Nephron (organoid): ENCODE measurements around the gene PTP4A1.
"Not testable (repeated sequence)": the region's sequence is repeated elsewhere in the genome, so short reads cannot be mapped to it uniquely, and the experiment has no call there.

Source experiments
- H3K27ac Mint-ChIP-seq, 3 experiments: 2 replicates each; pipeline ENCODE4 v1.8.0; 2020; ENCODE audit warnings: mixed read lengths in 3 of 3, mild to moderate bottlenecking in 2 of 3, moderate library complexity in 1 of 3
- H3K27me3 Mint-ChIP-seq: 2 replicates; pipeline ENCODE4 v1.8.0; 2021; ENCODE audit warnings: low read depth, mild to moderate bottlenecking, moderate library complexity, mixed read lengths
- H3K36me3 Mint-ChIP-seq: 2 replicates; pipeline ENCODE4 v1.8.0; 2020; ENCODE audit warnings: low read depth, mixed read lengths
- H3K4me1 Mint-ChIP-seq: 2 replicates; pipeline ENCODE4 v1.8.0; 2020; ENCODE audit warnings: mixed read lengths
- H3K4me3 Mint-ChIP-seq, 3 experiments: 2 replicates each; pipeline ENCODE4 v1.8.0; 2020; ENCODE audit warnings: mild to moderate bottlenecking in 3 of 3, mixed read lengths in 3 of 3, moderate library complexity in 2 of 3
- H3K9me3 Mint-ChIP-seq: 2 replicates; pipeline ENCODE4 v1.8.0; 2020; ENCODE audit warnings: mixed read lengths
- CTCF ChIP-seq, 3 experiments: fragments of 200-600 bp; sonication (generic); IDR thresholded peaks; one replicate each; pipeline ENCODE4 v1.5.0; 2021; ENCODE audit warnings: antibody characterized with exemption in 3 of 3; ENCODE audit not compliant: unreplicated experiment in 3 of 3

The PTP4A1 gene

GRCh38 chr6:63580704-63580961 is 8.4 kb downstream of the PTP4A1 start:
- no peak overlapping the region for H3K4me3 Mint-ChIP-seq
- no peaks in the 10 kb centered on the region for H3K27me3 Mint-ChIP-seq
- no peak overlapping the region for H3K27ac Mint-ChIP-seq
- H3K9me3 Mint-ChIP-seq = no peaks in the 10 kb centered on the region
- TF ChIP-seq CTCF (IDR thresholded peaks at IDR 0.05; ENCODE audit: unreplicated experiment in 3 of 3) = no peak
- H3K4me1 Mint-ChIP-seq = peaks cover 6% of the 10 kb centered on the region
- peaks cover 57% of the 10 kb centered on the region for H3K36me3 Mint-ChIP-seq

- no peak for TF ChIP-seq CTCF (IDR thresholded peaks at IDR 0.05; ENCODE audit: unreplicated experiment in 3 of 3)
- Mint-ChIP-seq H3K27ac (no peak overlapping the region), H3K4me1 (peaks cover under 1% of the 10 kb centered on the region), H3K9me3 (no peaks in the 10 kb centered on the region), H3K27me3 (no peaks in the 10 kb centered on the region), H3K4me3 (no peak overlapping the region), H3K36me3 (peaks cover 54% of the 10 kb centered on the region)
Measured at GRCh38 chr6:63581355-63582013, 9.2 kb downstream of the PTP4A1 start.

- H3K27me3 Mint-ChIP-seq = no peaks in the 10 kb centered on the region
- no peak for TF ChIP-seq CTCF (IDR thresholded peaks at IDR 0.05; ENCODE audit: unreplicated experiment in 3 of 3)
- H3K4me1 Mint-ChIP-seq = no peaks in the 10 kb centered on the region
- H3K9me3 Mint-ChIP-seq = no peaks in the 10 kb centered on the region
- no peak overlapping the region for H3K4me3 Mint-ChIP-seq
- no peak overlapping the region for H3K27ac Mint-ChIP-seq
- H3K36me3 Mint-ChIP-seq = peaks cover 43% of the 10 kb centered on the region
Measured at GRCh38 chr6:63582579-63583231, 10.4 kb downstream of the PTP4A1 start.

- Mint-ChIP-seq H3K4me1 (no peaks in the 10 kb centered on the region), H3K27ac (no peak overlapping the region), H3K9me3 (no peaks in the 10 kb centered on the region), H3K27me3 (no peaks in the 10 kb centered on the region), H3K36me3 (peaks cover 37% of the 10 kb centered on the region), H3K4me3 (no peak overlapping the region)
- no peak for TF ChIP-seq CTCF (IDR thresholded peaks at IDR 0.05; ENCODE audit: unreplicated experiment in 3 of 3)
Measured at GRCh38 chr6:63584125-63584514, 11.8 kb downstream of the PTP4A1 start.

- TF ChIP-seq CTCF (IDR thresholded peaks at IDR 0.05; ENCODE audit: unreplicated experiment in 3 of 3) = no peak
- H3K36me3 Mint-ChIP-seq = peaks cover 33% of the 10 kb centered on the region
- no peak overlapping the region for H3K4me3 Mint-ChIP-seq
- no peaks in the 10 kb centered on the region for H3K4me1 Mint-ChIP-seq
- no peak overlapping the region for H3K27ac Mint-ChIP-seq
- H3K9me3 Mint-ChIP-seq = no peaks in the 10 kb centered on the region
- no peaks in the 10 kb centered on the region for H3K27me3 Mint-ChIP-seq
Measured at GRCh38 chr6:63584566-63584965, 12.3 kb downstream of the PTP4A1 start.

GRCh38 chr6:63585652-63586051 is 13.4 kb downstream of the PTP4A1 start:
- not testable (repeated sequence) for H3K4me3 Mint-ChIP-seq, H3K27ac Mint-ChIP-seq, H3K9me3 Mint-ChIP-seq, H3K4me1 Mint-ChIP-seq, H3K27me3 Mint-ChIP-seq
- peaks cover 22% of the 10 kb centered on the region for H3K36me3 Mint-ChIP-seq
